CD14-positive monocyte (primary cell): ENCODE data around the gene PRSS3. TPM values are rescaled to one million over a fixed set of nuclear protein-coding genes. Genes with fewer than 3 reads are reported as not detected.
"Not testable (repeated sequence)": the region's sequence is repeated elsewhere in the genome, so short reads cannot be mapped to it uniquely, and the experiment has no call there.

ENCODE experiments used
- DNase-seq, 3 donors: peaks; one replicate each; pipeline ENCODE4 v3.0.0-alpha.2; 2011 to 2022
- H2AFZ ChIP-seq: 2 replicates; pipeline ENCODE4 v1.6.0; 2012; ENCODE audit warnings: mild to moderate bottlenecking, low read depth, low read length, inconsistent platforms; ENCODE audit not compliant: insufficient read depth, poor library complexity, severe bottlenecking
- H3K27ac ChIP-seq, 2 donors: 1 replicate in 1 of 2; 2 replicates in 1 of 2; pipeline ENCODE4 v1.5.1; 2012 to 2013; ENCODE audit warnings: low read length in 2 of 2, control low read depth in 1 of 2, inconsistent platforms in 1 of 2, low read depth in 1 of 2, mild to moderate bottlenecking in 1 of 2
- H3K27me3 ChIP-seq, 2 donors: one replicate each; pipeline versions ENCODE4 v1.6.0 to v1.6.1; 2011 to 2013; ENCODE audit warnings: low read length in 2 of 2; ENCODE audit not compliant: control insufficient read depth in 2 of 2, insufficient read depth in 2 of 2
- H3K36me3 ChIP-seq, 2 donors: replicated peaks in 1 of 2; 1 replicate in 1 of 2; 2 replicates in 1 of 2; pipeline versions ENCODE4 v1.5.1 to v1.6.1; 2012 to 2013; ENCODE audit warnings: low read length in 2 of 2, control low read depth in 1 of 2, inconsistent platforms in 1 of 2, mild to moderate bottlenecking in 1 of 2; ENCODE audit not compliant: insufficient read depth in 2 of 2, control insufficient read depth in 1 of 2
- H3K4me1 ChIP-seq, 2 donors: 1 replicate in 1 of 2; 2 replicates in 1 of 2; pipeline versions ENCODE4 v1.5.1 to v1.6.1; 2012 to 2013; ENCODE audit warnings: low read length in 2 of 2, control low read depth in 1 of 2, inconsistent platforms in 1 of 2, mild to moderate bottlenecking in 1 of 2, moderate library complexity in 1 of 2; ENCODE audit not compliant: insufficient read depth in 2 of 2, control insufficient read depth in 1 of 2
- H3K4me2 ChIP-seq: replicated peaks from 2 replicates; pipeline ENCODE3; 2012; ENCODE audit warnings: low read length, moderate library complexity, mild to moderate bottlenecking; ENCODE audit not compliant: poor library complexity, severe bottlenecking; ENCODE audit errors: extremely low read depth
- H3K4me3 ChIP-seq, 3 experiments: fragments of 200-600 bp in 1 of 3; sonication (generic) in 1 of 3; replicated peaks in 1 of 3; 1 replicate in 2 of 3; 2 replicates in 1 of 3; pipeline ENCODE4 v1.5.1; 2011 to 2013; ENCODE audit warnings: low read length in 3 of 3, mild to moderate bottlenecking in 3 of 3, control low read depth in 2 of 3, low read depth in 2 of 3, inconsistent platforms in 1 of 3, moderate library complexity in 1 of 3
- H3K79me2 ChIP-seq: 2 replicates; pipeline ENCODE4 v1.6.0; 2012; ENCODE audit warnings: mild to moderate bottlenecking, control low read depth, inconsistent platforms, low read length, moderate library complexity; ENCODE audit not compliant: insufficient read depth
- H3K9ac ChIP-seq: 2 replicates; pipeline ENCODE4 v1.6.0; 2017; ENCODE audit warnings: low read length, mild to moderate bottlenecking; ENCODE audit not compliant: insufficient read depth, poor library complexity, severe bottlenecking
- H3K9me3 ChIP-seq, 2 donors: replicated peaks in 1 of 2; 1 replicate in 1 of 2; 2 replicates in 1 of 2; pipeline versions ENCODE4 v1.5.1 to v1.6.1; 2012 to 2013; ENCODE audit warnings: low read length in 2 of 2, control low read depth in 1 of 2; ENCODE audit not compliant: control insufficient read depth in 1 of 2, insufficient read depth in 1 of 2
- H4K20me1 ChIP-seq: 2 replicates; pipeline ENCODE4 v1.6.0; 2012; ENCODE audit warnings: mild to moderate bottlenecking, low read length, control low read depth, moderate library complexity; ENCODE audit not compliant: insufficient read depth
- H3K27ac Mint-ChIP-seq, 7 donors: one replicate each; pipeline ENCODE4 v1.8.0; 2020; ENCODE audit warnings: mild to moderate bottlenecking in 7 of 7, mixed read lengths in 7 of 7, moderate library complexity in 6 of 7, inconsistent platforms in 2 of 7
- H3K27me3 Mint-ChIP-seq, 3 donors: one replicate each; pipeline ENCODE4 v1.8.0; 2021 to 2022; ENCODE audit warnings: low read depth in 3 of 3, mild to moderate bottlenecking in 3 of 3, mixed read lengths in 3 of 3, moderate library complexity in 3 of 3, inconsistent platforms in 1 of 3
- H3K36me3 Mint-ChIP-seq, 2 donors: one replicate each; pipeline ENCODE4 v1.8.0; 2020; ENCODE audit warnings: mixed read lengths in 2 of 2, inconsistent platforms in 1 of 2, mild to moderate bottlenecking in 1 of 2
- H3K4me1 Mint-ChIP-seq: one replicate; pipeline ENCODE4 v1.8.0; 2020; ENCODE audit warnings: mild to moderate bottlenecking, mixed read lengths
- H3K4me3 Mint-ChIP-seq, 2 donors: one replicate each; pipeline ENCODE4 v1.8.0; 2020; ENCODE audit warnings: mild to moderate bottlenecking in 2 of 2, mixed read lengths in 2 of 2, moderate library complexity in 1 of 2
- H3K9me3 Mint-ChIP-seq, 7 donors: one replicate each; pipeline ENCODE4 v1.8.0; 2020 to 2022; ENCODE audit warnings: mixed read lengths in 7 of 7, mild to moderate bottlenecking in 6 of 7, moderate library complexity in 6 of 7, inconsistent platforms in 2 of 7
- CTCF ChIP-seq: fragments of 200-600 bp; IDR thresholded peaks from one replicate; pipeline ENCODE4 v1.8.0; 2022; ENCODE audit warnings: antibody characterized with exemption, mild to moderate bottlenecking
- WGBS: methylation state at CpG from one replicate; pipeline ENCODE4 v1.1.5; 2013; ENCODE audit warnings: missing lambda C conversion rate; ENCODE audit not compliant: insufficient coverage; 5-methylcytosine and 5-hydroxymethylcytosine counted together
- intact Hi-C, 2 donors: fragments of 100-400 bp; cut with micrococcal nuclease; formaldehyde crosslinking; loops; one replicate each; pipeline versions ENCODE4 v1.15.0 to v1.15.1; 2023
- polyA plus RNA-seq, 3 donors: library from polyadenylated mRNA; depleted of rRNA in 1 of 3; unstranded in 2 of 3; stranded (reverse) in 1 of 3; fragments of 300-500 nt in 2 of 3; fragments of >200 nt in 1 of 3; fragmentation: Illumina TruSeq in 2 of 3; gene quantifications; 1 replicate in 2 of 3; 2 replicates in 1 of 3; pipeline ENCODE4 v1.2.3, GENCODE V29; 2012 to 2021

Gene PRSS3
- polyA plus RNA-seq, 3 donors, result not detected

GRCh38 chr9:33786681-33787080 lies 8.7 kb upstream of the PRSS3 start:
- no peak for DNase-seq
- TF ChIP-seq CTCF, result no peak
- no peak overlapping the region for H3K27ac Mint-ChIP-seq
- Histone ChIP-seq H3K27ac (no peak overlapping the region), H3K9ac (no peak overlapping the region), H2AFZ (no peak overlapping the region), H3K36me3 (no peaks in the 10 kb centered on the region), H3K79me2 (no peaks in the 10 kb centered on the region), H3K9me3 (no peaks in the 10 kb centered on the region), H3K4me2 (no peak overlapping the region), H3K27me3 (no peaks in the 10 kb centered on the region), H4K20me1 (no peaks in the 10 kb centered on the region), H3K4me1 (no peaks in the 10 kb centered on the region), H3K4me3 (no peak overlapping the region)
- peaks cover 0 to 4% (median 3%) of the 10 kb centered on the region in 3 donors for H3K27me3 Mint-ChIP-seq
- 100% methylated on average over 1 of the region's 2 CpGs for WGBS
- H3K4me1 Mint-ChIP-seq, result peaks cover 10% of the 10 kb centered on the region
- intact Hi-C loops, result no loop called here
- H3K4me3 Mint-ChIP-seq, result no peak overlapping the region
- H3K36me3 Mint-ChIP-seq, result no peaks in the 10 kb centered on the region
- peaks cover 0 to 1% (median 0%) of the 10 kb centered on the region in 7 donors for H3K9me3 Mint-ChIP-seq

- Histone ChIP-seq H3K27me3 (no peaks in the 10 kb centered on the region), H3K36me3 (no peaks in the 10 kb centered on the region), H3K4me3 (no peak overlapping the region), H3K27ac (no peak overlapping the region), H3K4me2 (no peak overlapping the region), H4K20me1 (no peaks in the 10 kb centered on the region), H3K9me3 (no peaks in the 10 kb centered on the region), H3K9ac (no peak overlapping the region), H3K4me1 (no peaks in the 10 kb centered on the region), H2AFZ (no peak overlapping the region), H3K79me2 (no peaks in the 10 kb centered on the region)
- H3K27ac Mint-ChIP-seq, result no peak overlapping the region
- no peak overlapping the region for H3K4me3 Mint-ChIP-seq
- intact Hi-C loops, result no loop called here
- peaks cover 11% of the 10 kb centered on the region for H3K4me1 Mint-ChIP-seq
- no peaks in the 10 kb centered on the region for H3K36me3 Mint-ChIP-seq
- H3K27me3 Mint-ChIP-seq, result peaks cover 1 to 7% (median 3%) of the 10 kb centered on the region in 3 donors
- DNase-seq, result no peak
- WGBS, result 86% methylated on average over 1 of the region's 1 CpG
- H3K9me3 Mint-ChIP-seq, result peaks cover 0 to 1% (median 0%) of the 10 kb centered on the region in 7 donors
- no peak for TF ChIP-seq CTCF
Measured at GRCh38 chr9:33787839-33788238, 7.5 kb upstream of the PRSS3 start.

- H3K9me3 Mint-ChIP-seq, H3K4me3 Mint-ChIP-seq, H3K79me2 ChIP-seq, H3K9me3 ChIP-seq, H3K4me2 ChIP-seq, H4K20me1 ChIP-seq, H3K27ac Mint-ChIP-seq, H3K27ac ChIP-seq, H3K36me3 ChIP-seq, H2AFZ ChIP-seq, H3K36me3 Mint-ChIP-seq, H3K9ac ChIP-seq, H3K4me3 ChIP-seq, intact Hi-C loops, H3K4me1 ChIP-seq, DNase-seq, H3K27me3 Mint-ChIP-seq, H3K27me3 ChIP-seq, H3K4me1 Mint-ChIP-seq: not testable (repeated sequence)
- 100% methylated on average over 2 of the region's 2 CpGs for WGBS
Measured at GRCh38 chr9:33789429-33789828, 5.9 kb upstream of the PRSS3 start.
